ENCODE data around the gene SRSF4. TPM values are rescaled to one million over a fixed set of nuclear protein-coding genes. Genes with fewer than 3 reads are reported as not detected.

Gene SRSF4
- total RNA-seq, 1 donor from 2014 or later = 92.6 TPM

GRCh38 chr1:29162476-29163138 is 19.1 kb downstream of the SRSF4 start:
- intact Hi-C loops (cut with micrococcal nuclease) = no loop called here
- no peak for DNase-seq
- peaks cover 5% of the 10 kb centered on the region for H3K4me1 Mint-ChIP-seq
- H3K4me3 Mint-ChIP-seq = no peak overlapping the region
- H3K27me3 Mint-ChIP-seq = no peaks in the 10 kb centered on the region
- ChIA-PET CTCF (no interaction called here), POLR2A (no interaction called here)
- no peak overlapping the region for H3K27ac Mint-ChIP-seq
- ATAC-seq (ENCODE audit: low read depth) = no peak
- peaks cover 74% of the 10 kb centered on the region for H3K36me3 Mint-ChIP-seq (ENCODE audit: low read depth)
- no peak for TF ChIP-seq CTCF (IDR thresholded peaks at IDR 0.05)
- H3K9me3 Mint-ChIP-seq = no peaks in the 10 kb centered on the region

- ChIA-PET POLR2A (no interaction called here), CTCF (no interaction called here)
Observed at GRCh38 chr1:29162025-29162424, 19.7 kb downstream of the SRSF4 start.

DNA sequence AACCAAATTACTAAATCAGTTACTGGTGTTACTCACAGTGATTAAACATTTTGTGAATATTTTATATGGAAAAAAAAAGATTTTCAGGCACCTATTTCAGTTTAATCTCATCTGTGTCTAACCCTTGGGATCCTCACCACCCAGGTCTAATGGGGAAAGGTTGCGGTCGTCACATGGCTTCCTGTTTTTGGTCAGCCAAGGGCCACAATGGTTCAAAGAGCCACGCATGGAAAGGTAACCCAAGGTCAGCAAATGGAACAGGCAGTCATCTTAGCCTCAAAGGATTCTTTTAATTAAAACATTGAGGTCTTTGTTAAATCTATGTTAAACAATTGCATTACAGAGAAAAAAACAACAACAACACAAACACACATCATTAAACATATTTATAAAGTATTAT is 21.9 kb downstream of the SRSF4 start:
- ATAC-seq (ENCODE audit: low read depth) (no peak), DNase-seq (no peak)
- ChIA-PET CTCF (no interaction called here), POLR2A (no interaction called here)
- no peak for TF ChIP-seq CTCF (IDR thresholded peaks at IDR 0.05)
- Mint-ChIP-seq H3K27me3 (no peaks in the 10 kb centered on the region), H3K4me1 (peaks cover 3% of the 10 kb centered on the region), H3K36me3 (ENCODE audit: low read depth) (peaks cover 73% of the 10 kb centered on the region), H3K27ac (no peak overlapping the region), H3K4me3 (no peak overlapping the region), H3K9me3 (no peaks in the 10 kb centered on the region)
- intact Hi-C loops (cut with micrococcal nuclease) = no loop called here

More at GRCh38 chr1:29162025-29162424, 19.7 kb downstream of the SRSF4 start:
- ATAC-seq (ENCODE audit: low read depth) (no peak), DNase-seq (no peak)
- intact Hi-C loops (cut with micrococcal nuclease) = no loop called here
- H3K27ac Mint-ChIP-seq = no peak overlapping the region
- no peaks in the 10 kb centered on the region for H3K27me3 Mint-ChIP-seq
- no peaks in the 10 kb centered on the region for H3K9me3 Mint-ChIP-seq
- TF ChIP-seq CTCF (IDR thresholded peaks at IDR 0.05) = no peak
- peaks cover 5% of the 10 kb centered on the region for H3K4me1 Mint-ChIP-seq
- H3K4me3 Mint-ChIP-seq = no peak overlapping the region
- H3K36me3 Mint-ChIP-seq (ENCODE audit: low read depth) = peaks cover 75% of the 10 kb centered on the region

DNA sequence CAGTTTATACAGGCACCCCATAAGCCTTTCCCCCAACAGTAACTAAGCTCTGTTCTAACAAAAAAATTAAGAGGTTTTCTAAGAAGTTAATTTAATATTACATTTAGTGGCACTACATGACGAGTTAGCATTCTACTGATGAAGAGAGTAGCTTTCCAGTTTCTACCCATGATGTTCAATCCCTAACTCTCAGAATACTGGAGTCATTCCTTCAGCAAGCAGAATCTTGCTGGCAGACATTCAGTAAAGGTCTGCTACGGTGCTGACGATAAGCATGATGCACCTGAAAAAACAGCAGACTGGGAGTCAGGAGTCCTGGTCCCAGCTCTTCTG is 24.5 kb downstream of the SRSF4 start:
- POLR2A ChIA-PET = no interaction called here
- Mint-ChIP-seq H3K4me3 (no peak overlapping the region), H3K27me3 (no peaks in the 10 kb centered on the region), H3K27ac (no peak overlapping the region), H3K9me3 (no peaks in the 10 kb centered on the region), H3K4me1 (no peaks in the 10 kb centered on the region), H3K36me3 (ENCODE audit: low read depth) (peaks cover 78% of the 10 kb centered on the region)
- no peak for ATAC-seq (ENCODE audit: low read depth)
- CTCF ChIA-PET = no interaction called here
- DNase-seq = no peak
- TF ChIP-seq CTCF (IDR thresholded peaks at IDR 0.05) = no peak
- intact Hi-C loops (cut with micrococcal nuclease) = no loop called here

GRCh38 chr1:29156543-29157268 is 25.0 kb downstream of the SRSF4 start:
- ATAC-seq (ENCODE audit: low read depth) (no peak), DNase-seq (no peak)
- Mint-ChIP-seq H3K27ac (no peak overlapping the region), H3K27me3 (no peaks in the 10 kb centered on the region), H3K4me3 (no peak overlapping the region), H3K36me3 (ENCODE audit: low read depth) (peaks cover 84% of the 10 kb centered on the region), H3K4me1 (no peaks in the 10 kb centered on the region), H3K9me3 (no peaks in the 10 kb centered on the region)
- intact Hi-C loops (cut with micrococcal nuclease) = no loop called here
- POLR2A ChIA-PET = interaction anchor here (0.7 kb wide), 1 partner anchor 1712 kb away, joined by 4 read pairs; no protein-coding TSS in a partner anchor
- TF ChIP-seq CTCF (IDR thresholded peaks at IDR 0.05) = no peak
- CTCF ChIA-PET = no interaction called here
